Measurements from ENCODE around the gene COL9A1.

COL9A1 gene

DNA sequence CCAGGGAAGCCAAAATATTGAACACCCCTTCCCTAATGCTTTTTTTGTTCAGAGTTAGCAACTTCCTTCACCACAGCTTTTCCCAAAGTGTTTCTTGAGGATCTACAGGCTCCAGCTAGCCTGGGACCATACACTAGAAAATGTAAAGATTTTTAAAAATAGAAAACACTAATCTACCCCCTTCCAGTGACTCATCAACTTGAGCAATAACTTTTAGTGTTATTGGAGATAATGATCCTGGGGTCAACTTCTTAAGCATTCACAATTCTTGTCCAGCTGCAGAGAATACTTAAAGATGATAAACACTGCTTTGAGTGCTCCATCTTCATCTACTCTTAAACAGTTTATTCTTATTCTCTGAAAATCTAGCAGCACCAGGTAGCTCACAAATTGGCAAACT is 131.6 kb downstream of the COL9A1 start:
- DNase-seq (ENCODE audit: low spot score): no peak

DNA sequence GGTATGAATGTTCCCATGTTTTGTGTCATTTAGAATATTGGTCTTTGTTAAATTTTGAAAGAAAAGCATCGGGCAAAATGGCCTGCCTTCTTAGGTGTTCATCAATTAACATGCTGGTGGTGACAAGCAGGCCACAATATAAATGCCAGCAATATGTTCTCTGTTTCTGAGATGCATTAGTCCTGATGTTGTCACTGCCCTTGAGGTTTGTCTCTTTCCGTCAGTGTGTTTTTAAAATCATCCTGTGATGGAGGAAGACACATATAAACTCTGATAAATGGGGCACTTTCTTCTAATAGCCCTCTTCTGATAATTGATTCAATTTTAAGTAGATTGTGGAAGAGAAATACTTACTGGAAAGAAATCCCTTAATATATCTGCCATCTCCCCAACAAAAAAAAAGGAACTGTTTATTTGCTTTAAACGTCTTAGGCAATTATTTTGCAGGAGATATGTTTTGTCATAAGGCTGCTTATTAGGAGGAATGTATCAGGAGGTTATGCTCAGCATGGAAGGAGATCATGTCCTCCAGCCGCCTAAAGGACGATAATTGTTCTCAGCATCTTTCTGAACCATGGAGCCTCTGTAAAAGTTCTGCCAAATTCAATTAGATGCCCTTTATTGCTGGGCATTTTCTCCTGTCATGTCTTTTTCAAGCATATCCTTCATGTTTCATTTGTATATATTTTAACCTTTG is 134.1 kb downstream of the COL9A1 start:
- no peak for DNase-seq (ENCODE audit: low spot score)
